ENCODE data around the gene ANKDD1B. TPM values are rescaled to one million over a fixed set of nuclear protein-coding genes. Genes with fewer than 3 reads are reported as not detected.

The ANKDD1B gene
- total RNA-seq, 2 experiments from 2014 or later = not detected

GRCh38 chr5:75648712-75649111, 37.5 kb downstream of the ANKDD1B start:
- H3K9me3 Mint-ChIP-seq = no peaks in the 10 kb centered on the region
- DNase-seq = peak; percentile 43
- ChIA-PET CTCF (no interaction called here), POLR2A (no interaction called here)
- H3K4me3 Mint-ChIP-seq = peak overlapping the region; percentile 2
- H3K4me1 Mint-ChIP-seq (ENCODE audit: low read depth) = peaks cover 6% of the 10 kb centered on the region
- intact Hi-C loops (cut with micrococcal nuclease) = no loop called here
- H3K27me3 Mint-ChIP-seq = no peaks in the 10 kb centered on the region
- no peak overlapping the region for H3K27ac Mint-ChIP-seq
- H3K36me3 Mint-ChIP-seq = no peaks in the 10 kb centered on the region

GRCh38 chr5:75651575-75652238, 40.5 kb downstream of the ANKDD1B start:
- POLR2A ChIA-PET = no interaction called here
- CTCF ChIA-PET = no interaction called here

GRCh38 chr5:75653521-75653920, 42.3 kb downstream of the ANKDD1B start:
- H3K9me3 Mint-ChIP-seq = no peaks in the 10 kb centered on the region
- no peak overlapping the region for H3K4me3 Mint-ChIP-seq

More at GRCh38 chr5:75651575-75652238, 40.5 kb downstream of the ANKDD1B start:
- H3K27me3 Mint-ChIP-seq = no peaks in the 10 kb centered on the region
- no peaks in the 10 kb centered on the region for H3K9me3 Mint-ChIP-seq
- intact Hi-C loops (cut with micrococcal nuclease) = no loop called here
- DNase-seq = no peak
- H3K36me3 Mint-ChIP-seq = no peaks in the 10 kb centered on the region
- peaks cover 6% of the 10 kb centered on the region for H3K4me1 Mint-ChIP-seq (ENCODE audit: low read depth)
- H3K4me3 Mint-ChIP-seq = no peak overlapping the region
- H3K27ac Mint-ChIP-seq = no peak overlapping the region

GRCh38 chr5:75654693-75655295, 43.5 kb downstream of the ANKDD1B start:
- CTCF ChIA-PET = interaction anchor here (0.6 kb wide), 1 partner anchor 26 kb away, joined by 3 read pairs; no protein-coding TSS in a partner anchor
- Mint-ChIP-seq H3K27ac (no peak overlapping the region), H3K27me3 (no peaks in the 10 kb centered on the region), H3K4me3 (no peak overlapping the region), H3K4me1 (ENCODE audit: low read depth) (no peaks in the 10 kb centered on the region), H3K36me3 (no peaks in the 10 kb centered on the region), H3K9me3 (no peaks in the 10 kb centered on the region)
- intact Hi-C loops (cut with micrococcal nuclease) = no loop called here
- DNase-seq = no peak
- POLR2A ChIA-PET = no interaction called here

More at GRCh38 chr5:75653521-75653920, 42.3 kb downstream of the ANKDD1B start:
- POLR2A ChIA-PET = no interaction called here
- no peaks in the 10 kb centered on the region for H3K27me3 Mint-ChIP-seq
- no peaks in the 10 kb centered on the region for H3K36me3 Mint-ChIP-seq
- peaks cover 3% of the 10 kb centered on the region for H3K4me1 Mint-ChIP-seq (ENCODE audit: low read depth)
- CTCF ChIA-PET = no interaction called here
- no peak for DNase-seq
- H3K27ac Mint-ChIP-seq = no peak overlapping the region
- intact Hi-C loops (cut with micrococcal nuclease) = no loop called here

- no peaks in the 10 kb centered on the region for H3K9me3 Mint-ChIP-seq
- no peak overlapping the region for H3K4me3 Mint-ChIP-seq
- H3K4me1 Mint-ChIP-seq (ENCODE audit: low read depth) = peaks cover 2% of the 10 kb centered on the region
- no peak for DNase-seq
- intact Hi-C loops (cut with micrococcal nuclease) = no loop called here
- H3K27ac Mint-ChIP-seq = no peak overlapping the region
- no peaks in the 10 kb centered on the region for H3K36me3 Mint-ChIP-seq
- ChIA-PET POLR2A (no interaction called here), CTCF (no interaction called here)
- H3K27me3 Mint-ChIP-seq = no peaks in the 10 kb centered on the region
These were observed 45.2 kb downstream of the ANKDD1B start for GRCh38 chr5:75656311-75657003.

GRCh38 chr5:75659791-75660450, 48.7 kb downstream of the ANKDD1B start:
- ChIA-PET CTCF (interaction anchor here (0.7 kb wide), 1 partner anchor 15 kb away, joined by 3 read pairs; no protein-coding TSS in a partner anchor), POLR2A (no interaction called here)

GRCh38 chr5:75660678-75661465, 49.6 kb downstream of the ANKDD1B start:
- Mint-ChIP-seq H3K4me3 (no peak overlapping the region), H3K36me3 (no peaks in the 10 kb centered on the region), H3K27me3 (no peaks in the 10 kb centered on the region), H3K9me3 (no peaks in the 10 kb centered on the region), H3K27ac (no peak overlapping the region), H3K4me1 (ENCODE audit: low read depth) (peaks cover 2% of the 10 kb centered on the region)
- intact Hi-C loops (cut with micrococcal nuclease) = no loop called here
- POLR2A ChIA-PET = no interaction called here
- DNase-seq = no peak
- CTCF ChIA-PET = no interaction called here

More at GRCh38 chr5:75659791-75660450, 48.7 kb downstream of the ANKDD1B start:
- no peak for DNase-seq
- no peaks in the 10 kb centered on the region for H3K36me3 Mint-ChIP-seq
- peaks cover 2% of the 10 kb centered on the region for H3K4me1 Mint-ChIP-seq (ENCODE audit: low read depth)
- no peaks in the 10 kb centered on the region for H3K27me3 Mint-ChIP-seq
- no peak overlapping the region for H3K27ac Mint-ChIP-seq
- no peak overlapping the region for H3K4me3 Mint-ChIP-seq
- intact Hi-C loops (cut with micrococcal nuclease) = no loop called here
- no peaks in the 10 kb centered on the region for H3K9me3 Mint-ChIP-seq

- Mint-ChIP-seq H3K4me1 (ENCODE audit: low read depth) (peaks cover 2% of the 10 kb centered on the region), H3K4me3 (no peak overlapping the region), H3K27ac (no peak overlapping the region), H3K9me3 (no peaks in the 10 kb centered on the region), H3K27me3 (no peaks in the 10 kb centered on the region), H3K36me3 (no peaks in the 10 kb centered on the region)
- no peak for DNase-seq
- intact Hi-C loops (cut with micrococcal nuclease) = no loop called here
- POLR2A ChIA-PET = no interaction called here
- CTCF ChIA-PET = no interaction called here
These were observed 50.8 kb downstream of the ANKDD1B start for GRCh38 chr5:75662061-75662460.

- intact Hi-C loops (cut with micrococcal nuclease) = no loop called here
- Mint-ChIP-seq H3K9me3 (no peaks in the 10 kb centered on the region), H3K4me3 (no peak overlapping the region), H3K4me1 (ENCODE audit: low read depth) (peaks cover 10% of the 10 kb centered on the region), H3K27me3 (no peaks in the 10 kb centered on the region), H3K36me3 (no peaks in the 10 kb centered on the region), H3K27ac (no peak overlapping the region)
- ChIA-PET POLR2A (no interaction called here), CTCF (no interaction called here)
- no peak for DNase-seq
These were observed 52.5 kb downstream of the ANKDD1B start for GRCh38 chr5:75663579-75664284.

GRCh38 chr5:75664979-75665378, 53.7 kb downstream of the ANKDD1B start:
- Mint-ChIP-seq H3K27ac (no peak overlapping the region), H3K36me3 (no peaks in the 10 kb centered on the region), H3K4me3 (no peak overlapping the region), H3K27me3 (no peaks in the 10 kb centered on the region), H3K4me1 (ENCODE audit: low read depth) (peaks cover 23% of the 10 kb centered on the region), H3K9me3 (no peaks in the 10 kb centered on the region)
- POLR2A ChIA-PET = no interaction called here
- CTCF ChIA-PET = interaction anchor here (1.6 kb wide), 1 partner anchor 45 kb away, joined by 4 read pairs; no protein-coding TSS in a partner anchor
- intact Hi-C loops (cut with micrococcal nuclease) = loop anchor here (5.0 kb wide), 1 partner anchor 1088 kb away; no protein-coding TSS in a partner anchor
- DNase-seq = no peak

- H3K27ac Mint-ChIP-seq = no peak overlapping the region
These were observed 55.5 kb downstream of the ANKDD1B start for GRCh38 chr5:75666801-75667200.

More at GRCh38 chr5:75666801-75667200, 55.5 kb downstream of the ANKDD1B start:
- peaks cover 3% of the 10 kb centered on the region for H3K36me3 Mint-ChIP-seq
- ChIA-PET POLR2A (no interaction called here), CTCF (no interaction called here)
- H3K4me1 Mint-ChIP-seq (ENCODE audit: low read depth) = peaks cover 36% of the 10 kb centered on the region
- H3K27me3 Mint-ChIP-seq = no peaks in the 10 kb centered on the region
- intact Hi-C loops (cut with micrococcal nuclease) = loop anchor here (5.0 kb wide), 1 partner anchor 1090 kb away; no protein-coding TSS in a partner anchor
- no peak for DNase-seq
- H3K9me3 Mint-ChIP-seq = no peaks in the 10 kb centered on the region
- H3K4me3 Mint-ChIP-seq = no peak overlapping the region
